Endothelial cell of umbilical vein (primary cell): ENCODE results near the gene KCNJ8. TPM values are rescaled to one million over a fixed set of nuclear protein-coding genes. Genes with fewer than 3 reads are reported as not detected.

ENCODE experiments used
- BruUV-seq: library from RNA; stranded (reverse); fragments of 400-500 nt; replicated peaks from 2 replicates; lab custom pipeline; 2021; lab: Mats Ljungman, UMichigan
- CTCF ChIA-PET: fragments of 300-600, 350-600 bp; sonication (Branson Sonifier 250); formaldehyde crosslinking; loops from one replicate; lab custom pipeline; 2021; ENCODE audit warnings: antibody characterized with exemption, inconsistent platforms; lab: Charles Lee
- POLR2A ChIA-PET: fragments of 300-600, 350-600 bp; sonication (Branson Sonifier 250); formaldehyde crosslinking; loops from one replicate; lab custom pipeline; 2021; ENCODE audit warnings: antibody characterized with exemption, inconsistent platforms; lab: Charles Lee
- DNase-seq: peaks from one replicate; pipeline ENCODE4 v3.0.0-alpha.2; 2011; ENCODE audit warnings: low read depth, low spot score
- FAIRE-seq: peaks from 2 replicates; lab custom pipeline; 2011; peaks lifted over from hg19 to GRCh38; lab: Jason Lieb, UNC
- H2AFZ ChIP-seq: 2 replicates; pipeline ENCODE4 v1.6.0; 2012; ENCODE audit warnings: low read depth, low read length, control low read depth, inconsistent platforms
- H3K27ac ChIP-seq: 2 replicates; pipeline ENCODE4 v1.5.1; 2011; ENCODE audit warnings: low read depth, mild to moderate bottlenecking, control low read depth, low read length, moderate library complexity; ENCODE audit not compliant: insufficient read depth
- H3K27me3 ChIP-seq, 2 experiments: 2 replicates each; pipeline versions ENCODE4 v1.6.0 to v1.6.1; 2011; ENCODE audit warnings: low read length in 2 of 2, mixed read lengths in 1 of 2; ENCODE audit not compliant: control insufficient read depth in 2 of 2, insufficient read depth in 2 of 2
- H3K36me3 ChIP-seq, 2 experiments: 2 replicates in 1 of 2; 3 replicates in 1 of 2; pipeline ENCODE4 v1.5.1; 2011; ENCODE audit warnings: low read length in 2 of 2, mild to moderate bottlenecking in 1 of 2, moderate library complexity in 1 of 2; ENCODE audit not compliant: control insufficient read depth in 2 of 2, insufficient read depth in 2 of 2; ENCODE audit errors: extremely low read depth in 1 of 2
- H3K4me1 ChIP-seq: 3 replicates; pipeline ENCODE4 v1.5.1; 2011; ENCODE audit warnings: mild to moderate bottlenecking, low read length; ENCODE audit not compliant: control insufficient read depth, insufficient read depth; ENCODE audit errors: extremely low read depth
- H3K4me2 ChIP-seq: 2 replicates; pipeline ENCODE4 v1.6.1; 2011; ENCODE audit warnings: low read length, control low read depth, mixed read lengths; ENCODE audit not compliant: insufficient read depth
- H3K4me3 ChIP-seq, 3 experiments: fragments of 200-600 bp in 1 of 3; sonication (generic), shearing (Covaris generic) in 1 of 3; replicated peaks in 1 of 3; 2 replicates each; pipeline ENCODE4 v1.5.1; 2011 to 2016; ENCODE audit warnings: control low read depth in 3 of 3, low read length in 3 of 3, mild to moderate bottlenecking in 2 of 3, inconsistent platforms in 1 of 3, low read depth in 1 of 3, moderate library complexity in 1 of 3; ENCODE audit not compliant: insufficient read depth in 1 of 3
- H3K79me2 ChIP-seq: 2 replicates; pipeline ENCODE4 v1.6.0; 2012; ENCODE audit warnings: low read length, inconsistent platforms; ENCODE audit not compliant: control insufficient read depth, insufficient read depth
- H3K9ac ChIP-seq: replicated peaks from 2 replicates; pipeline ENCODE3; 2011; ENCODE audit warnings: low read length, control low read depth; ENCODE audit not compliant: insufficient read depth; ENCODE audit errors: extremely low read depth
- H3K9me1 ChIP-seq: replicated peaks from 3 replicates; pipeline ENCODE4 v1.6.0; 2011; ENCODE audit warnings: mild to moderate bottlenecking, low read length; ENCODE audit not compliant: control insufficient read depth, insufficient read depth; ENCODE audit errors: extremely low read depth
- H3K9me3 ChIP-seq: replicated peaks from 2 replicates; pipeline ENCODE4 v1.5.1; 2012; ENCODE audit warnings: low read length, inconsistent platforms; ENCODE audit not compliant: control insufficient read depth, insufficient read depth
- H4K20me1 ChIP-seq: replicated peaks from 2 replicates; pipeline ENCODE3; 2011; ENCODE audit warnings: mild to moderate bottlenecking, low read length; ENCODE audit not compliant: control insufficient read depth, insufficient read depth; ENCODE audit errors: extremely low read depth
- EZH2 ChIP-seq: IDR thresholded peaks from 2 replicates; pipeline ENCODE4 v1.6.1; 2012; ENCODE audit warnings: borderline replicate concordance, low read depth, mild to moderate bottlenecking, moderate library complexity, low read length, inconsistent platforms; ENCODE audit not compliant: severe bottlenecking
- FOS ChIP-seq: IDR thresholded peaks from 2 replicates; pipeline ENCODE4 v1.6.1; 2011; ENCODE audit warnings: mild to moderate bottlenecking, low read length, moderate library complexity, borderline replicate concordance; ENCODE audit not compliant: insufficient read depth
- GATA2 ChIP-seq: IDR thresholded peaks from 2 replicates; pipeline ENCODE4 v1.7.0; 2011; ENCODE audit warnings: low read depth, mild to moderate bottlenecking, moderate library complexity, mixed read lengths, low read length; ENCODE audit not compliant: insufficient read length, insufficient read depth
- JUN ChIP-seq: IDR thresholded peaks from 2 replicates; pipeline ENCODE4 v1.6.1; 2011; ENCODE audit warnings: borderline replicate concordance, low read depth; ENCODE audit not compliant: insufficient read length, insufficient read depth
- MAX ChIP-seq: IDR thresholded peaks from 2 replicates; pipeline ENCODE4 v1.6.1; 2011; ENCODE audit not compliant: insufficient read depth, insufficient read length
- MYC ChIP-seq: IDR thresholded peaks from one replicate; pipeline ENCODE4 v1.6.1; 2011; ENCODE audit warnings: mild to moderate bottlenecking, low read depth, low read length
- POLR2A ChIP-seq: IDR thresholded peaks from 2 replicates; pipeline ENCODE4 v1.6.1; 2012; ENCODE audit warnings: low read depth, mild to moderate bottlenecking, control low read depth, low read length
- POLR2AphosphoS5 ChIP-seq: IDR thresholded peaks from 2 replicates; pipeline ENCODE4 v1.6.1; 2012; ENCODE audit warnings: low read depth, mild to moderate bottlenecking, control low read depth, low read length, moderate library complexity; ENCODE audit not compliant: insufficient read depth
- dilution Hi-C: fragments of 300-500 bp; cut with MboI; formaldehyde crosslinking; loops from one replicate; pipeline ENCODE4 v1.15.0; 2019; ENCODE audit warnings: low sequenced_read_pairs; ENCODE audit not compliant: extremely low pct_ligation_motif_present
- intact Hi-C: fragments of 100-400 bp; cut with micrococcal nuclease; formaldehyde crosslinking; loops from one replicate; pipeline ENCODE4 v1.10.0; 2022
- polyA plus RNA-seq, 4 experiments: library from polyadenylated mRNA; depleted of rRNA in 3 of 4; stranded (reverse) in 3 of 4; unstranded in 1 of 4; fragments of >200 nt; gene quantifications; 2 replicates each; pipeline versions ENCODE4 v1.2.1 to v1.2.3, GENCODE V29; 2011 to 2012; ENCODE audit warnings: missing spikeins in 1 of 4
- total RNA-seq: library from RNA; stranded (reverse); gene quantifications from 2 replicates; pipeline ENCODE4 v1.2.3, GENCODE V29; 2021
- TF ChIP-seq, protein P1 (sequence below), 2 donors: IDR thresholded peaks; 1 replicate in 1 of 2; 2 replicates in 1 of 2; pipeline ENCODE4 v1.5.1; 2011; ENCODE audit warnings: low read length in 2 of 2, mild to moderate bottlenecking in 2 of 2, moderate library complexity in 2 of 2, control low read depth in 1 of 2, inconsistent platforms in 1 of 2, low read depth in 1 of 2; ENCODE audit not compliant: insufficient read depth in 1 of 2; ENCODE audit errors: extremely low read depth in 1 of 2

Gene KCNJ8
- total and polyA plus RNA-seq, 2 donors (not counting 3 experiments of a cell fraction or from before 2014, with no cell fraction given): not detected

GRCh38 chr12:21766403-21766802, 8.1 kb downstream of the KCNJ8 start:
- TF ChIP-seq, protein P1, sequence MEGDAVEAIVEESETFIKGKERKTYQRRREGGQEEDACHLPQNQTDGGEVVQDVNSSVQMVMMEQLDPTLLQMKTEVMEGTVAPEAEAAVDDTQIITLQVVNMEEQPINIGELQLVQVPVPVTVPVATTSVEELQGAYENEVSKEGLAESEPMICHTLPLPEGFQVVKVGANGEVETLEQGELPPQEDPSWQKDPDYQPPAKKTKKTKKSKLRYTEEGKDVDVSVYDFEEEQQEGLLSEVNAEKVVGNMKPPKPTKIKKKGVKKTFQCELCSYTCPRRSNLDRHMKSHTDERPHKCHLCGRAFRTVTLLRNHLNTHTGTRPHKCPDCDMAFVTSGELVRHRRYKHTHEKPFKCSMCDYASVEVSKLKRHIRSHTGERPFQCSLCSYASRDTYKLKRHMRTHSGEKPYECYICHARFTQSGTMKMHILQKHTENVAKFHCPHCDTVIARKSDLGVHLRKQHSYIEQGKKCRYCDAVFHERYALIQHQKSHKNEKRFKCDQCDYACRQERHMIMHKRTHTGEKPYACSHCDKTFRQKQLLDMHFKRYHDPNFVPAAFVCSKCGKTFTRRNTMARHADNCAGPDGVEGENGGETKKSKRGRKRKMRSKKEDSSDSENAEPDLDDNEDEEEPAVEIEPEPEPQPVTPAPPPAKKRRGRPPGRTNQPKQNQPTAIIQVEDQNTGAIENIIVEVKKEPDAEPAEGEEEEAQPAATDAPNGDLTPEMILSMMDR (IDR thresholded peaks at IDR 0.05; ENCODE audit: extremely low read depth in 1 of 2, insufficient read depth in 1 of 2, low read depth in 1 of 2, low read length in 2 of 2): no peak
- no peak for TF ChIP-seq FOS
- no peak for FAIRE-seq
- no peaks in the 10 kb centered on the region for H3K27me3 ChIP-seq
- H3K36me3 ChIP-seq: no peaks in the 10 kb centered on the region
- H3K9me3 ChIP-seq: no peaks in the 10 kb centered on the region
- no peaks in the 10 kb centered on the region for H3K79me2 ChIP-seq
- no peaks in the 10 kb centered on the region for H3K4me1 ChIP-seq
- H3K9ac ChIP-seq: no peak overlapping the region
- no peaks in the 10 kb centered on the region for H3K9me1 ChIP-seq
- intact Hi-C loops (no loop called here), dilution Hi-C loops (no loop called here)
- H2AFZ ChIP-seq: no peak overlapping the region
- ChIA-PET CTCF (no interaction called here), POLR2A (no interaction called here)
- no TSS peak for BruUV-seq
- H3K27ac ChIP-seq: no peak overlapping the region
- no peak for DNase-seq
- no peak overlapping the region for H3K4me2 ChIP-seq
- no peak overlapping the region for H3K4me3 ChIP-seq
- H4K20me1 ChIP-seq: no peaks in the 10 kb centered on the region

DNA sequence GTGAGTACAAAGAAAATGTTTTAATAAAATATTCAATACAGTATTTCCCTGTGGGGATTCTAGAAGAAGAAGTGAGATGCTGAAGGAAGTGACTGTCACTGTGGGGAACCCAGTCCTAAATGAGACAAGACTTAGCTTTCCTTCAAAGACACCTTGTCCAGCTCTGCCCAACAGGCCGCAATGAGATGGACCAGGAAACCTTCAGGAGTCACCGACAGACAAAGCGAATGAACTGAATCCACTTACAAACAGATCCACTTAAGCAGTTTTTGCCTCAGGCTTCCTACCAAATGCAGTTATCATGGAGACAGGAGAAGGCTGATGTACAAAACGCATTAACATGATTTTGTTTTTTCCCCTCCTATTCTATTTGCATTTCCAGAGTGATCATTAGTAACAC, 9.6 kb downstream of the KCNJ8 start:
- H3K4me1 ChIP-seq: no peaks in the 10 kb centered on the region
- H3K79me2 ChIP-seq: no peaks in the 10 kb centered on the region
- no peak overlapping the region for H2AFZ ChIP-seq
- DNase-seq (no peak), FAIRE-seq (no peak)
- no peak overlapping the region for H3K4me2 ChIP-seq
- POLR2A ChIA-PET: no interaction called here
- CTCF ChIA-PET: interaction anchor here (1.1 kb wide), 1 partner anchor 67 kb away, joined by 4 read pairs; no protein-coding TSS in a partner anchor
- no peaks in the 10 kb centered on the region for H4K20me1 ChIP-seq
- intact Hi-C loops (no loop called here), dilution Hi-C loops (no loop called here)
- H3K27me3 ChIP-seq: no peaks in the 10 kb centered on the region
- H3K9me1 ChIP-seq: no peaks in the 10 kb centered on the region
- TF ChIP-seq MYC: no peak
- TF ChIP-seq, protein P1 (IDR thresholded peaks at IDR 0.05; ENCODE audit: extremely low read depth in 1 of 2, insufficient read depth in 1 of 2, low read depth in 1 of 2, low read length in 2 of 2): no peak
- TF ChIP-seq MAX: no peak
- TF ChIP-seq GATA2: no peak
- no peak for TF ChIP-seq POLR2A
- no peak for TF ChIP-seq JUN
- no peak for TF ChIP-seq POLR2AphosphoS5
- no peak for TF ChIP-seq EZH2
- no peak for TF ChIP-seq FOS
- no peak overlapping the region for H3K27ac ChIP-seq
- H3K4me3 ChIP-seq: no peak overlapping the region
- no peaks in the 10 kb centered on the region for H3K36me3 ChIP-seq
- H3K9me3 ChIP-seq: no peaks in the 10 kb centered on the region
- no peak overlapping the region for H3K9ac ChIP-seq
- BruUV-seq: no TSS peak
